DMS153 treated with DMSO at 0.1 percent for 48 hours (cell line): ENCODE measurements around the gene GNL1.

Experiments
- DNase-seq: peaks from one replicate; lab custom pipeline; 2025; ENCODE audit not compliant: unreplicated experiment; lab: John Stamatoyannopoulos, UW

The GNL1 gene

GRCh38 chr6:30570263-30570662 is 14.0 kb upstream of the GNL1 start:
- DNase-seq: no peak

- no peak for DNase-seq
These were observed 12.0 kb upstream of the GNL1 start for GRCh38 chr6:30568245-30568644.

GRCh38 chr6:30565772-30566171 is 9.5 kb upstream of the GNL1 start:
- DNase-seq: no peak

GRCh38 chr6:30564114-30564513 is 7.8 kb upstream of the GNL1 start:
- DNase-seq: no peak

GRCh38 chr6:30562470-30563425 is 6.5 kb upstream of the GNL1 start:
- DNase-seq: no peak

- no peak for DNase-seq
These were observed 4.6 kb upstream of the GNL1 start for GRCh38 chr6:30560930-30561329.

GRCh38 chr6:30557683-30557981 is 1.3 kb upstream of the GNL1 start:
- no peak for DNase-seq

GRCh38 chr6:30556906-30557682 is 805 bp upstream of the GNL1 start, which contains the start of gene PRR3:
Gene PRR3, plus strand, starts transcription at chr6:30557295. Its CDS starts 50 bp downstream, at chr6:30557345.
- peak; percentile 89 for DNase-seq

- no peak for DNase-seq
These were observed 548 bp downstream of the GNL1 start for GRCh38 chr6:30555816-30556065.

GRCh38 chr6:30554962-30555815 is 1.1 kb downstream of the GNL1 start:
- DNase-seq: no peak

GRCh38 chr6:30554404-30554803 is 1.9 kb downstream of the GNL1 start:
- no peak for DNase-seq

- no peak for DNase-seq
These were observed 7.9 kb downstream of the GNL1 start for GRCh38 chr6:30548375-30548774.

GRCh38 chr6:30547454-30547853 is 8.8 kb downstream of the GNL1 start:
- no peak for DNase-seq

GRCh38 chr6:30544666-30545272 is 11.5 kb downstream of the GNL1 start:
- DNase-seq: peak; percentile 31

- no peak for DNase-seq
These were observed 12.5 kb downstream of the GNL1 start for GRCh38 chr6:30543821-30544220.

GRCh38 chr6:30542915-30543314 is 13.4 kb downstream of the GNL1 start:
- DNase-seq: no peak

- no peak for DNase-seq
These were observed 13.9 kb downstream of the GNL1 start for GRCh38 chr6:30542404-30542725.

GRCh38 chr6:30541515-30542403 is 14.5 kb downstream of the GNL1 start:
- peak; percentile 87 for DNase-seq

- DNase-seq: no peak
These were observed 18.4 kb downstream of the GNL1 start for GRCh38 chr6:30537931-30538330.
